HEK293T (cell line): ENCODE data around the gene CHST11.

Source experiments
- CTCF ChIA-PET: fragments of 350-600 bp; formaldehyde crosslinking; extraction: SDS; loops from one replicate; lab custom pipeline; 2021; ENCODE audit warnings: antibody characterized with exemption, inconsistent platforms; lab: Yijun Ruan, JAX
- POLR2A ChIA-PET: fragments of 350-600 bp; formaldehyde crosslinking; extraction: SDS; loops from one replicate; lab custom pipeline; 2020; ENCODE audit warnings: antibody characterized with exemption, inconsistent platforms; lab: Yijun Ruan, JAX
- DNase-seq: peaks from one replicate; pipeline ENCODE4 v3.0.0; 2012; ENCODE audit warnings: mixed read lengths; ENCODE audit errors: extremely low spot score
- ARNT ChIP-seq: fragments of 450-650 bp; IDR thresholded peaks from 2 replicates; pipeline ENCODE4 v1.6.1; 2017; ENCODE audit warnings: mild to moderate bottlenecking
- BHLHE40 ChIP-seq: fragments of 450-650 bp; IDR thresholded peaks from 2 replicates; pipeline ENCODE4 v1.6.1; 2016; ENCODE audit warnings: mild to moderate bottlenecking, moderate library complexity, borderline replicate concordance
- CTBP1 ChIP-seq: fragments of 450-650 bp; IDR thresholded peaks from 2 replicates; pipeline ENCODE4 v1.6.1; 2016; ENCODE audit warnings: borderline replicate concordance
- ELF4 ChIP-seq: fragments of 450-650 bp; IDR thresholded peaks from 2 replicates; pipeline ENCODE4 v1.6.1; 2017; ENCODE audit warnings: antibody characterized with exemption
- FOXA1 ChIP-seq: fragments of 450-650 bp; IDR thresholded peaks from 2 replicates; pipeline ENCODE4 v1.6.1; 2016; ENCODE audit warnings: mild to moderate bottlenecking
- FOXK2 ChIP-seq: fragments of 450-650 bp; IDR thresholded peaks from 2 replicates; pipeline ENCODE4 v1.6.1; 2016; ENCODE audit warnings: mild to moderate bottlenecking
- FOXM1 ChIP-seq: fragments of 450-650 bp; IDR thresholded peaks from 2 replicates; pipeline ENCODE4 v1.6.1; 2017; ENCODE audit warnings: mild to moderate bottlenecking, borderline replicate concordance
- HDGF ChIP-seq: fragments of 450-650 bp; IDR thresholded peaks from 2 replicates; pipeline ENCODE4 v1.6.1; 2017; ENCODE audit warnings: antibody characterized with exemption, borderline replicate concordance
- L3MBTL2 ChIP-seq: fragments of 450-650 bp; conservative IDR thresholded peaks from 2 replicates; pipeline ENCODE4 v1.6.1; 2016; ENCODE audit warnings: mild to moderate bottlenecking
- LEF1 ChIP-seq: fragments of 450-650 bp; IDR thresholded peaks from 2 replicates; pipeline ENCODE4 v1.6.1; 2017; ENCODE audit warnings: mild to moderate bottlenecking, borderline replicate concordance
- NFRKB ChIP-seq: fragments of 450-650 bp; IDR thresholded peaks from 2 replicates; pipeline ENCODE4 v1.6.1; 2016; ENCODE audit warnings: mild to moderate bottlenecking, moderate library complexity
- SP1 ChIP-seq: fragments of 450-650 bp; IDR thresholded peaks from 2 replicates; pipeline ENCODE4 v1.6.1; 2017
- SUZ12 ChIP-seq: fragments of 450-650 bp; IDR thresholded peaks from 2 replicates; pipeline ENCODE4 v1.6.1; 2016; ENCODE audit warnings: mild to moderate bottlenecking
- TARDBP ChIP-seq: fragments of 450-650 bp; IDR thresholded peaks from 2 replicates; pipeline ENCODE4 v1.6.1; 2016
- ZNF384 ChIP-seq: fragments of 450-650 bp; IDR thresholded peaks from 2 replicates; pipeline ENCODE4 v1.6.1; 2016
- TF ChIP-seq, protein P1 (sequence below): fragments of 450-650 bp; IDR thresholded peaks from 2 replicates; pipeline ENCODE4 v1.6.1; 2016

Gene CHST11

GRCh38 chr12:104699489-104700190, 242.9 kb downstream of the CHST11 start:
- CTCF ChIA-PET, result interaction anchor here (0.6 kb wide), 1 partner anchor 391 kb away, joined by 4 read pairs; no protein-coding TSS in a partner anchor
- no peak for DNase-seq
- POLR2A ChIA-PET, result no interaction called here
- no peak for TF ChIP-seq ARNT
- TF ChIP-seq FOXK2, result no peak

- no peak for DNase-seq
- CTCF ChIA-PET, result interaction anchor here (0.6 kb wide), 1 partner anchor 391 kb away, joined by 4 read pairs; no protein-coding TSS in a partner anchor
- POLR2A ChIA-PET, result no interaction called here
- TF ChIP-seq SUZ12 (no peak), NFRKB (no peak), BHLHE40 (no peak), FOXK2 (no peak), FOXA1 (no peak), TARDBP (no peak), ARNT (no peak), HDGF (no peak), FOXM1 (no peak)
Observed at GRCh38 chr12:104700324-104700723, 243.6 kb downstream of the CHST11 start.

GRCh38 chr12:104701301-104701700, 244.6 kb downstream of the CHST11 start:
- POLR2A ChIA-PET, result no interaction called here

GRCh38 chr12:104701756-104702155, 245.0 kb downstream of the CHST11 start:
- TF ChIP-seq, protein P1, sequence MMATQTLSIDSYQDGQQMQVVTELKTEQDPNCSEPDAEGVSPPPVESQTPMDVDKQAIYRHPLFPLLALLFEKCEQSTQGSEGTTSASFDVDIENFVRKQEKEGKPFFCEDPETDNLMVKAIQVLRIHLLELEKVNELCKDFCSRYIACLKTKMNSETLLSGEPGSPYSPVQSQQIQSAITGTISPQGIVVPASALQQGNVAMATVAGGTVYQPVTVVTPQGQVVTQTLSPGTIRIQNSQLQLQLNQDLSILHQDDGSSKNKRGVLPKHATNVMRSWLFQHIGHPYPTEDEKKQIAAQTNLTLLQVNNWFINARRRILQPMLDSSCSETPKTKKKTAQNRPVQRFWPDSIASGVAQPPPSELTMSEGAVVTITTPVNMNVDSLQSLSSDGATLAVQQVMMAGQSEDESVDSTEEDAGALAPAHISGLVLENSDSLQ, result no peak
- TF ChIP-seq ZNF384 (no peak), FOXK2 (no peak), TARDBP (no peak), FOXM1 (no peak), BHLHE40 (no peak), NFRKB (no peak), ELF4 (no peak), L3MBTL2 (no peak)
- no peak for DNase-seq
- ChIA-PET POLR2A (no interaction called here), CTCF (no interaction called here)

More at GRCh38 chr12:104701301-104701700, 244.6 kb downstream of the CHST11 start:
- TF ChIP-seq SP1 (no peak), ARNT (no peak), FOXK2 (no peak), L3MBTL2 (no peak), SUZ12 (no peak), ELF4 (no peak), NFRKB (no peak), LEF1 (no peak), HDGF (no peak), FOXM1 (no peak), FOXA1 (no peak), TARDBP (no peak), CTBP1 (no peak), ZNF384 (no peak), BHLHE40 (no peak)
- TF ChIP-seq, protein P1, result no peak
- DNase-seq, result no peak
- CTCF ChIA-PET, result no interaction called here

- no peak for TF ChIP-seq L3MBTL2
- no peak for TF ChIP-seq LEF1
- TF ChIP-seq NFRKB, result no peak
- CTCF ChIA-PET, result no interaction called here
- DNase-seq, result no peak
- POLR2A ChIA-PET, result interaction anchor here (1.3 kb wide), 1 partner anchor 11 kb away, joined by 3 read pairs; no protein-coding TSS in a partner anchor
Observed at GRCh38 chr12:104702565-104703139, 245.9 kb downstream of the CHST11 start.

- POLR2A ChIA-PET, result interaction anchor here (1.3 kb wide), 1 partner anchor 11 kb away, joined by 3 read pairs; no protein-coding TSS in a partner anchor
- TF ChIP-seq FOXK2 (no peak), HDGF (no peak), SUZ12 (no peak), TARDBP (no peak), NFRKB (no peak), BHLHE40 (no peak), ZNF384 (no peak), SP1 (no peak), FOXA1 (no peak), L3MBTL2 (no peak), LEF1 (no peak), CTBP1 (no peak), FOXM1 (no peak), ELF4 (no peak)
- TF ChIP-seq, protein P1, result no peak
- CTCF ChIA-PET, result no interaction called here
Observed at GRCh38 chr12:104703372-104703771, 246.6 kb downstream of the CHST11 start.

More at GRCh38 chr12:104703372-104703771, 246.6 kb downstream of the CHST11 start:
- DNase-seq, result no peak
